GM19193 (cell line): ENCODE measurements around the gene PRDM15.

Experiments
- POLR2A ChIP-seq: IDR thresholded peaks from 4 replicates; pipeline ENCODE4 v1.6.1; 2011; ENCODE audit not compliant: insufficient read depth, insufficient read length; ENCODE audit errors: extremely low read depth

PRDM15 gene

DNA sequence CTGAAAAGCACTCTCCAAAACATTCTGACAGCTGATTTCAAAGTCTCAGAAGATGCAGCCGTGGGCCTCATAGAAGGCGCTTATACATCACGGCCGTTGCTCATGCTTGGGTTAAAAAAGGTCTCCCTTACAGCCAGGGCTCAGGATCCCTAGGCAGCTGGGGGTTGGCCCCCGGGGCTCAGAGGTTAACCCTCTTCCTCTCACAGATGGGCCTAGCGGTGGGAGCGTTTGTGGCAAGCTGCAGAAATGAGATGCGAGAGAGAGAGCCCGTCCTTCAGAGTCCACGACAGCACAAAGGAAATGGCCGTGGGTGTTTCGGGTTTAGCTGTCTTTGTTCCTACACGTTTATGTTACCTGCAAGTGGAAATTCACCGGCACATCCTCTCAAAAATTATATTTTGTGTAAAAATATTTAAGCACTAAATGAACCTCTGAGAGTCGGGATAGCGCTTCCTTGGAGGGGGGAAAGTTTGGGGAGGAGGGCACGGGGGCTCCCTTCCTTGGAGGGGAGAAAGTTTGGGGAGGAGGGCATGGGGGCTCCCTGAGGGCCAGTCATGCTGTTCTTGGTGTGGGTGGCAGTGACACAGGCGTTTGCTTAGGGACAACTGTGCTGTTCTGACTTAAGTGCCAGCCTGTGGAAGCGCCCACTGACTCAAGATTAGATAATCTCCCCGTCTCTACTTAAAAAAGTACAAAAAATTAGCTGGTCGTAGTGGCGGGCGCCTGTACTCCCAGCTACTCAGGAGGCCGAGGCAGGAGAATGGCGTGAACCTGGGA lies 20.5 kb upstream of the PRDM15 start:
- TF ChIP-seq POLR2A: no peak

DNA sequence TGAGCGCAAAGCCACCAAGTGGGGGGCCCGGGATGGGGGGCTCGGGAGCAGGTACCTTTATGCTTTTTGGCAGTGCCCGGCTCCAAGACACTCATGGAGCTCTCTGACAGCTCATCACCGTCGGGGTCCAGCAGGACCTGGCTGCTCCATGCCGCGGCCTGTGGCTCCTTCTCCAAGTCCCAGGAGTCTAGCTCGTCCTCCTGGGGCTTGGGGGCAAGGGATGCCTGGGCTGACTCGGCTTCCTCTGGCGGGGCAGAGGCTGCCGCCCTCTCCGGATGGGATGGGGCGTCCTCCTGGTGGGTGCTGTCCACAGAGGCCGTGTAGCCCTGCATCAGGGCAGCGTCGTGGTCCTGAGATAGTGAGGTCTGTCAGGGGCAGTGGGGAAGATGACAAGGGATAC lies 19.9 kb upstream of the PRDM15 start:
- no peak for TF ChIP-seq POLR2A

DNA sequence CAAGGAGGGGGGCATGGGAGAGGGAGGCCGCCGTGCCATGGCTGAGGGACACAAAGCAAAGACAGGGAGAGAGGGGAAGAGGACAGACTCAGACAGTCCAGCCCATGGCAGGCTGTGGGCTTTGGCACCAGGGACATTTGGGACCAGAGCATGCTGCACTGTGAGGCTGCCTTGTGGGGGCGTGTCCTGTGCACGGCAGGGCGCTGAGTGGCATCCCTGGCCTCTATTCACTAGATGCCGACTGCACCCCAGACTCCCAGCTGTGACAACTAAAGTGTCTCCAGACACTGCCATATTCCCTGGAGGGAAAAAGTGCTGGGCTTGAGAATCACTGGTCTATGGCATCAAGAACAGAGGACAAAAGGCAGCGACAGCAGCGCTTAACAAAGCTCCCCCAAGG lies 18.6 kb upstream of the PRDM15 start:
- no peak for TF ChIP-seq POLR2A

DNA sequence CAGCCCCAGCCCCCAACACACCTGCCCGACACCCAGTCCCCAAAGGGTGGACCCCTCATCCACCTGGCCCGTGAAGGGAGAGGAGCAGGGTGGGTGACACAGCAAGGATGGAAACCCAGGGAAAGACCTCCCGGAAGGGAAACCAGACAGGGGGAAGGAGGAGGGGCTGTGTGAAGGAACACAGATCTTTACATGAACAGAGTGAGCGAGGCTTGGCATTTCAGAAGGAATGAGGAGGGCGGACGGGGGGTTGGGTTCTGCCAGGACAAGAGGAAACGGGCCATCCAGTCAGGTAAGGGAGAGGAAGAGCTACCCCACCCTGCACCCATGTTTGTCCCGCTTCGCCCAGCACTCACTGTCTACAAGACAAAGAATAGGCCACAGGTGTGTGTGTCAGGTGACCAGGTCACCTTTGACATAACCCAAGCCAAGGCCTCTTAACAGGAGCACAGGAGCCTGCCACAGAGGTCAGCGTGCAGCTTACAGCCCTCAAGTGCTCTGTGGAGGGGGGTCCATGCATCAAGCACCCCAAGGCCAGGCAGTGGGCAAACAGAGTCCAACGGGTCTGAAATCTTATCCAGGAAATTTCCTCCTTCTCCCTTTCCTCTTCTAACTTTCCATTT lies 18.0 kb upstream of the PRDM15 start:
- no peak for TF ChIP-seq POLR2A

DNA sequence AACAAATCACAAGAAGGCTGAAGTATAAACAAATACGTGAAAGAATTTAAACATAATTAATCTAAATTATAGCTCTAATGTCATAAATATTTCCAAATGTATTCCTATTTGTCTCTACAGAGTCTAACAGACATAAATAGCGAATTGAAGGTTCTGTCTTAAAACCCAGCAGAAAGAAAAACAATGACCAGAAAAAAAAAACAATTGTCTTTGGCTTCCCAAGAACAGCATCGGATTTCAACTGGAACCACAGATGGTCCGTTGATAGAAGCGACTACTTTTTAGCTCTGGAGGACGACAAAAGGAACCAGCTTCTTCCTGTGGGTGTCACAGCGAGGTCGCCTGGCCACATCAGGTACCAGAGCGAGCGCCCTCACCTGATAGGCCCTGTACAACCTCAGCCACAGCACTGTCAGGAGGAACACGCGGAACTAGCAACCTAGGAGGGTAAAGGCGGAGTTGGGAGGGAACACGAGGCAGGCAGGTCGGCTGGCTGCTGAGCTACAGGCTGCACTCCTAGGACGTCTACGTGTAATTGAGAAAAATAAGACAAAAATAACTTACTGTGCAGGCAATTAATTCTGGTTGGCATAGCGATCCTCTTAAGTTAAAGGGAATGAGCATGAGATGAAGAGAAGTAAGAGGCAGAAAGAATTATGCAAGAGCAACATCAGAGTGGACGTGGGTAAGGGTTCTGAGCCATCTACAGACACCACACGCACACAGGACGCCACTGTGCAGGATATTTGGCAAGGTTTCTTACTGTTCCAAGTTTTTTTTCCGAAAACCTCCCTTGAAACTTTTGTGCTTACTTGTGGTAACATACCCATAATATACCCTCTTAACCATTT lies 16.7 kb upstream of the PRDM15 start:
- no peak for TF ChIP-seq POLR2A

DNA sequence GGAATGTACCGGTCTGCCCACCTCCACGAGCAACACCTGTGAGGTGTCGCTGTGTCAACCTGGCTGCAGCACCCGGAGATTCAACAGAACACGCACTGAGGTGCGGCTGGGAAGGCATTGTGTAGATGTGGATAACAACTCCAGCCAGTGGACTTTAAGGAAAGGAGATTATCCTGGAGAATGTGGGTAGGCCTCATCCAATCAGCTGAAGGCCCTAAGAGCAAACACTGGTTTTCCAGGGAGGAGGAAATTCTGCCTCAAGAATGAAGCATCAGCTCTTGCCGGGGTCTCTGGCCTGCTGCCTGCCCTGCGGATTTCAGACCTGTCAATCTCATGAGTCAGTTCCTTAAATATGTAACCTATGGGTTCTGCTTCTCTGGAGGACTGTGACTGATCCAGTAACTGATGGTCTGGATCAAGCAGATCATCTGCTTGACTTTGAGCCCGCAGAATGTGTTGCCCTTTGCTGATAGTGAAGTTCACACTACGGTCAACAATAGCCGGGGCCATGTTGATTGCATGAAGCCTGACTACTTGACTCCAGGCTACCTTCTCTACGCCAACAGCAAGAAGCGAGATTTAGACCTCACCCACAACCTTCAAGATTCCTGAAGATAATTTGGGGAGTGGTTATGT lies 15.9 kb upstream of the PRDM15 start:
- no peak for TF ChIP-seq POLR2A

DNA sequence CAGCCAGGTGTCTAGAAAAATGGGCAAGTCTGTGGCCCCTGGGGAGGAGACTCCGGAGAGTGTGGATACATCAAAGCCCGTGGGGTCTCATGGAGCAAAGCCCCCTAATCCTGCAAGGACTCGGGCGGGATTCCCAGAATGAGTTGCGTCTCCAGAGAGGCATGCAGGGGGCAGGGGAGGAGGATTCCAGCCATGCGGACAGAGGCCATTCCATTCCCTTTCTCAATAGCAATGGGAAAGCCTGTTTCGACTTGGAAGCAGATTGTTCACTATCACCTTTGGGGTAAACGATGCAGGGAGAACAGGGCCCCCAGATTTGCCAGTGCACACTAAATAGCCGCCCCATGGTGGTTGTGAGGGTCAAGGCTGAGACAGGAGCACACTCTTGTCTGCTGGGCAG lies 15.4 kb upstream of the PRDM15 start:
- no peak for TF ChIP-seq POLR2A

DNA sequence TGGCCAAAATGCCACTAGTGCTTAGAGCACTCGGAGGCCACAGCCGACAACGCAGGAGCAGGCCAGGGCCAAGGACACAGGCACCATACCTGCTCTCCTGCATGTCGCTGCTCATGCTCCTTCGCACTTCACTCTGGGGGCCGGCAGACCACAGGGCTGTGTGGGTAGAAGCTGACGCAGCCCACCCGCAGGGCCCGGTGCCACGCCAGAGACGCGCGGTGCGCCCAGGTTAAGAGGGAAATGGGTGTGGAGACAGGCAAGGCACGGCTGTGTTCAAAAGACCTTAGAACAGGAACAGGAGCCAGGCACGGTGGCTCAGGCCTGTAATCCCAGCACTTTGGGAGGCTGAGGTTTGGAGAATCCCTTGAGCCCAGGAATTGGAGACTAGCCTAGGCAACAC lies 13.6 kb upstream of the PRDM15 start:
- TF ChIP-seq POLR2A: no peak

DNA sequence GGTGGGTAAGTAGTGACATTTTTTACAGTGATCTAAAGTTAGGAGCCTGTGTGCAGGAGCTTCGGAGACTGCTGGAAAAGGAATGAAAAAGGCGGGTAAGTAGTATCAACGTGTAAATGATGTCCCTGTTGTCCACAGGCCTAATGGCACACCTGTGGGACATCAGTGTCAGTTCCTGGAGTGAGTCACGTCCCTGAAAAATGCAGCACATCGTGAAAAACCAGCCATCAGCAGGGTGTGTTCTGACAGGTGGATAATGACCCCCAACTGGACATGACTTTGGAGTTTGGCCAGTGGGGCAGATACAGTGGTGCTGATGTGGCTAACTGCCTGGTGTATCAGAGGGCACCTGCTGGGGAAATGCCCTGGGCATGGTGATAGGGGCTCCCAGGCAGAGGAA lies 12.0 kb upstream of the PRDM15 start:
- TF ChIP-seq POLR2A: no peak

DNA sequence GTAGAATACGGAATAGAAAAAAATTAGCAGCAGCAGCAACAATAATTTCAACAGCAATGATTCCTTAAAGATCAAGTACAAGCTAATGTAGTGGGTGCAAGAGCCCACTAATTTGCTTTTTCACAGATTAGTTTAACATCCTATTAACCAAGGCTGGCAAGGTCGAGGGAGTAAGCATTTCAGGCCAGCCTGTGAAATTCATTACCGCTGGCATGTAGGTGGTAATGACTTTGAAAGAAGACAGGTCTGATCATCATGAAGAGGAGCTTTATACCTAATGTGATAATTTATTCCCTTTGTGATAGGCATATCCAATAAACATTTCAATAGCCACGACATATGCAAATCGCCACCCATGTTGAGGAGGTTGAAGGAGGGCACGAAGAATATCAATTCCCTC lies 11.2 kb upstream of the PRDM15 start:
- no peak for TF ChIP-seq POLR2A

DNA sequence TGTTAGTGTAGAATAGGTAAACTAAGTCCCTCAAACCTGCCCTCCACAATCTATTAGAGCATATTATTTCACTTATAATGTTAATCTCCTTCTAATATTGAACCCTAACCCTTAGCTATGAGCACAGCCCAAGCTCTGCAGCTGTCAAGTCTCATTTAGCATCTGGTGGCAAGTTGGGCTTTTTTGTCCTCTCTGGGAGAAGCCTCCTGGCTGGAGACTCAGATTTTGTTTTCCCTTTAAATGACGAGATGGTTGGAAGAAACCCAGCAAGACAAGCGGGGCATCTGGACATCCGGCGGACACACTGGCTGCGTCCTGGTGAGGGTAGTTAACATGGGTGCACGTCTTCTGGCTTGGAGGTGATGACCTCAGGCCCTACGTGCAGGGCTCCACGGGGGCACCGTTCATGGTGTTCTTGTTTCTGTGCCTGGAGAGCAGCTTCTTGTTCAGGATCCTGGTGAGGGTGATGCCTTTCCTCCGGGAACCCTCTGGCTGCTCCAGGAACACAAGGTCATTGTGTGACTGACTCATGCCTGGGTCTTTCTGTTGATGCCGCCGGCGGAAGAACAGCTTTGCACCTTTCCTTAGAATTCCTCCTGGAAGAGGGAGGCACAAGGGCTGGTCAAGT lies 9.7 kb upstream of the PRDM15 start:
- no peak for TF ChIP-seq POLR2A

DNA sequence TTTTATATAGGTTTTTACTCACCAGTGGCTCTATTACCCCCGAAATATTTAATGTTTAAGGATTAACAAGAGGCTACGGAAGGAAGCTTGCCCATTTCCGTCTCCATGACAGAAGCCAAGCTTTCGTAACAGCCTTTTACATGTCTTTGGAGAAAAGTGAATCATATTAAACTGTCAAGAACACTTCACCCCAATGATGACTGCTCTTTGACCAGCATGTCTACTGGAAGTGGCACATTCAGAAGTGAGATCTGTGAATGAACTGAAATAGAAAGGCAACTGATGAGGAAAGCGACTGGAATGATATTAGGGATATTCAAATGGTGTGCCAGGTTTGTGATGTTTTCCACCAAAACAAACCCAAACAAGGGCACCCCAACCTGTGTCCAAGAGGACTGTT lies 8.5 kb upstream of the PRDM15 start:
- no peak for TF ChIP-seq POLR2A

DNA sequence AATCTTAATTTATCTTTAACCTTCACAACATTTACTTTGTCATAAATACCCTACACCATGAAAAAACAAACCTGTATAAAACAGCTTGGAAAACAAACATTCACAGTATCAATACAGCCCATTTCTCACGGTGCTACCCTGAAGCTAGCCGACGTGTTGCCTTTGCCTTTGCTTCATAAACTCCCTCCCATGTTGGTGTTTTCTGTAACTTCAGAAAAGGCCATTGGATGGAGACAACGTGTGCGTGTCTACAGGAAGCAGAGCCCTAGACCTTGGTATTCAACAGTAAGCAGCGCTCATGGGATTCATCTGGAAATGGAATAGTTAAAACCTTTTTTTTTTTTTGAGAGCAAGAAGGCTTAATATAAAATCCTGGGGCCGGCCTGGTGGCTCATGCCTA lies 7.2 kb upstream of the PRDM15 start:
- no peak for TF ChIP-seq POLR2A

DNA sequence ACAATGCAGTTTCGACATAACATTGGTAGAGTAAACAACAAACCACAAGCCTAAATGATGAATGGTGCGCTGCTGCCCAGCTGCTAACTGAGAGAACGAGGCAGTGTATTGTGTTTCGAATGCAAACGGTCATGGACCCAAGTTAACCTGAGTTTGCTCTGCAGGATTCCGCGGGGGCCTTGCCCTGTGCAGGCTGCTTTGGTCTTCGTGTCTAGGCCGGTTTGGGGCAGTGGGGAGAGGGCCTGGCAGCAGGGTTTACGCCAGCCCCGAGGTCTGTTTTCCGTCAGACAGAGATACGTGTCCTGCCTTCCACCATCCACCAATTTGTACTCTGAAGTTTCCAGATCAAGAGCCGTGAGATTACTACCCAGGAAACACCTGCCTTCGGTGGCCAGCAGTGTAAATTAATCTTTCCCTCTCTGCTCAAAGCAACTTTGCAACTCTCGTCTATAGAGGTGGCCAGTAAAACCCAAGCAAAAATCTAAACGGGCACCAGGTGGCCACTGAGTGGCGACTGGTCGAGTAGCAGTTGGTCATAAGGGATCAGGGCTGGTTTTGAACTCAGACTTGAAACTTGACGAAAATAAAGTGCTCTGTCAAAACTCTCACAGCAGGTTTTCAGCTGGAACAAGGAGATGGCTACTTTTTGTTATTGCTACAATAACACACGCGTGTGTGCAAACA lies 6.3 kb upstream of the PRDM15 start:
- no peak for TF ChIP-seq POLR2A
